Measurements from ENCODE around the gene PNLIPRP1. TPM values are rescaled to one million over a fixed set of nuclear protein-coding genes. Genes with fewer than 3 reads are reported as not detected.

Gene PNLIPRP1
- total RNA-seq, 1 donor from 2014 or later: not detected

GRCh38 chr10:116631871-116632295 is 41.1 kb downstream of the PNLIPRP1 start:
- no peak for DNase-seq (ENCODE audit: low read depth)

- DNase-seq (ENCODE audit: low read depth): no peak
Observed at GRCh38 chr10:116632596-116633215, 41.9 kb downstream of the PNLIPRP1 start.

DNA sequence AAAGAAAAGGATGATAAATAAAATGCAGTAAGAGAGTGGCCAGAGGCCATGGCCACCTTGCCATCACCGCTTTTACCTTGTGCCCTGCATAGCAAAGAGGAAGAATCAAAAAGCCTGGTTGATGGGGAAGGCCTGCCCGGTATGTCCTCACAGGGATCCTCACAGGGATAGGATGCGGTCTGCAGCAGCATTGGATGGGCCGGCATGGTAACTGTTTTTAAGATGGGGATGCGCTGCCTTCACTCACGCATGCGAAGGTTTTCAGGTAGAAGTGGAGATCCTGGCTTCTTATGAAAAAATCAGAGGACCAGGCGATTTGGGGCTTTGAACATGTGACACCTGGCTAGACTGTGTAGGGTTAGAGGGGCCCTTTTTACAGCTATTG is 42.4 kb downstream of the PNLIPRP1 start:
- no peak for DNase-seq (ENCODE audit: low read depth)

- no peak for DNase-seq (ENCODE audit: low read depth)
Observed at GRCh38 chr10:116634126-116634975, 43.6 kb downstream of the PNLIPRP1 start.

DNA sequence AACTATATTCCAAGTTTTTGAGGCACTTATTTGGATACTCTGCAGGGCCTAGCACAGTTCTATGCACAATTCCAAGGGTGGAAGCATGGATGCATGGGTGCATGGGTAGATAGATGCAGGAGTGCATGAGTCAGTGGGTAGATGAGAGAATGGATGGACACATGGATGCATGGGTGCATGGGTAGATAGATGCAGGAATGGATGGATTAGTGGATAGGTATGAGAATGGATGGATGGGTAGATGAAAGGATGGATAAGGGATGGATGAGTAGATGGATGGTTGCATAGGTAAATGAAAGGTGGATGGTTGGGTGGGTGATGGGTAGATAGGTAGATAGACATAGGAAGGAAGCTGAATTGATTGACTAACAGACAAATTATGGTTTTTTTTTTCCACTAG is 45.6 kb downstream of the PNLIPRP1 start:
- DNase-seq (ENCODE audit: low read depth): no peak

DNA sequence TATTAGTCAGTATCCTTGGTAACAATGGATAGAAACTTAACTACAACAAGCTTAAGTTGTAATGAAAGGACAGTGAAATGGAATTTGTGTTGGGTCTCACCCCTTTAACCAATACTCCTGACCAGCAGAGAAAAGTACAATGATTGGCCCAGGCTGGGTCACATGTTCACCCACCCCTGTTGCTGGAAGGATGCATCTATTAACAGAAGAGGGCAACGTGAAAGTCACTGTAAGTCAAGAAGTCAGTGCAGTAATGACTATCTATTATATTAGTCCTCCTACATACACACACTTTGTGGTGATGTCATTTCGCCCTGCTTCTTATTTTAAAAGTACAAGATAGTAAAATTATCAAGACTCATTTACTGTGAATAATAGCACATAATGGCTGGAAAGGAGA is 46.2 kb downstream of the PNLIPRP1 start:
- peak; percentile 9 for DNase-seq (ENCODE audit: low read depth)

GRCh38 chr10:116637830-116638229 is 47.1 kb downstream of the PNLIPRP1 start:
- DNase-seq (ENCODE audit: low read depth): peak; percentile 14

GRCh38 chr10:116646502-116646901 is 55.7 kb downstream of the PNLIPRP1 start:
- DNase-seq (ENCODE audit: low read depth): no peak

GRCh38 chr10:116648903-116649302 is 58.1 kb downstream of the PNLIPRP1 start:
- no peak for DNase-seq (ENCODE audit: low read depth)

- no peak for DNase-seq (ENCODE audit: low read depth)
Observed at GRCh38 chr10:116653885-116654284, 63.1 kb downstream of the PNLIPRP1 start.

DNA sequence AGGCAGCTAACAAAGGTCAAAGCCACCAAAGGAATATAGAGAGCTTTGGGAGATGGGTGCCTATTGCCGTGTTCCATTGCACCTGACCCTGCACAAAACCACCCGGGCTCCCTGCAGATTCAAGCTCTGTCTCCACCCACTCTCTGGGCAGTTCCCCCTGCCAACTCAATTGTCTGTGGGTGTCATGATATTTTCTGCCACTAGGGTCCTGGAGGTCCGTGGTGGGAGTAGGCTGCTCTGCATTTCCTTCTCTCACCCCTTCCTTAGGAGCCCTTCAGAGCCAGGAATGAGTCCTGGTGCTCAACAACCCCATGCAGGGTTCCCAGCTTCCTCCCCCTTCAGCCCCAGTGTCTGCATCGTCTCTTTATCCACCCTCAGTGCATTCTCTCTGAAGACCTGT is 64.1 kb downstream of the PNLIPRP1 start:
- DNase-seq (ENCODE audit: low read depth): no peak

DNA sequence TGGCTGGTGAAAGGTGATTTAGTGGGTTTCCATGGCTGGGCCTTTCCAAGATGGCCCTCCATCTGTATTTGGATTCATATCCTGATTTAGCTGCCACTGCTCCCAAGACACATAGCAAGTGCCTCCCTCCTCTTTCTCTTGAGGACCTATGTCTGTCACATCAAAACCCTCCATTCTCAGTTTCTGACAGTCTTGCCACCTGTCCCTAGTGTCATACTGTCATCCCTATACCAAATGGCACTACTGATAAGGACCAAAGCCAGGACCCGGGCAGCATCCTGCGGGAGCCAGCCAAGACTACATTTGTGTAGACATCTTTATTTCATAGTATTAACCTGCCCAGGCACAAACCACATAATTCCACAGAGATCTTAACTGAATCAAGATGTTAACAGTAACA is 64.8 kb downstream of the PNLIPRP1 start:
- no peak for DNase-seq (ENCODE audit: low read depth)

GRCh38 chr10:116656044-116656443 is 65.3 kb downstream of the PNLIPRP1 start:
- no peak for DNase-seq (ENCODE audit: low read depth)

GRCh38 chr10:116657863-116658551 is 67.2 kb downstream of the PNLIPRP1 start:
- DNase-seq (ENCODE audit: low read depth): no peak

Other genes with a start within 250 kb of the PNLIPRP1 start
- gene PNLIPRP3, start 163.1 kb upstream of the PNLIPRP1 start, total RNA-seq: not detected in 2 replicates
- gene PNLIP, start 45.0 kb upstream of the PNLIPRP1 start, total RNA-seq: not detected in 2 replicates
- gene PNLIPRP2, start 30.0 kb downstream of the PNLIPRP1 start, total RNA-seq: not detected in 2 replicates
- gene HSPA12A, start 151.6 kb downstream of the PNLIPRP1 start, total RNA-seq: 24.7 and 79.5 TPM in 2 replicates

All from renal cortical epithelial cell (primary cell).